WI38 (cell line): ENCODE data around the gene MEX3A.

ENCODE experiments used
- H3K4me3 ChIP-seq: 2 replicates; pipeline ENCODE4 v1.5.1; 2011; ENCODE audit warnings: low read depth, mild to moderate bottlenecking, control low read depth, low read length
- CTCF ChIP-seq: IDR thresholded peaks from 2 replicates; pipeline ENCODE4 v1.5.1; 2012; ENCODE audit warnings: low read depth, mild to moderate bottlenecking, control low read depth, low read length

MEX3A gene

GRCh38 chr1:156120318-156120717 lies 38.1 kb upstream of the MEX3A start:
- TF ChIP-seq CTCF, result no peak
- peak overlapping the region; percentile 42 for H3K4me3 ChIP-seq

- peak overlapping the region; percentile 46 for H3K4me3 ChIP-seq
Measured at GRCh38 chr1:156119503-156120209, 37.4 kb upstream of the MEX3A start.

GRCh38 chr1:156118177-156118868 lies 36.1 kb upstream of the MEX3A start:
- no peak for TF ChIP-seq CTCF
- H3K4me3 ChIP-seq, result peak overlapping the region; percentile 99

More at GRCh38 chr1:156119503-156120209, 37.4 kb upstream of the MEX3A start:
- TF ChIP-seq CTCF, result no peak

- peak overlapping the region; percentile 99 for H3K4me3 ChIP-seq
- no peak for TF ChIP-seq CTCF
Measured at GRCh38 chr1:156117414-156118176, 35.3 kb upstream of the MEX3A start.

- peak overlapping the region; percentile 99 for H3K4me3 ChIP-seq
Measured at GRCh38 chr1:156116731-156117130, 34.5 kb upstream of the MEX3A start.

- peak overlapping the region; percentile 99 for H3K4me3 ChIP-seq
- no peak for TF ChIP-seq CTCF
Measured at GRCh38 chr1:156115514-156116374, 33.5 kb upstream of the MEX3A start.

GRCh38 chr1:156114919-156115513 lies 32.8 kb upstream of the MEX3A start:
- no peak for TF ChIP-seq CTCF
- H3K4me3 ChIP-seq, result peak overlapping the region; percentile 99
